Esophagus squamous epithelium (tissue), 5 donors: ENCODE results near the gene SEPTIN3. TPM values are rescaled to one million over a fixed set of nuclear protein-coding genes. Genes with fewer than 3 reads are reported as not detected.

Experiments
- DNase-seq: peaks from one replicate; lab custom pipeline; 2025; lab: John Stamatoyannopoulos, UW
- H3K27ac ChIP-seq, 4 donors: fragments of 200-600 bp; sonication (generic); one replicate each; pipeline ENCODE4 v1.5.1; 2016 to 2019; ENCODE audit warnings: mild to moderate bottlenecking in 1 of 4
- H3K27me3 ChIP-seq, 4 donors: fragments of 200-600 bp; sonication (generic); 1 replicate in 3 of 4; 2 replicates in 1 of 4; pipeline versions ENCODE4 v1.5.1 to v1.6.0; 2017 to 2021; ENCODE audit warnings: antibody characterized with exemption in 1 of 4
- H3K36me3 ChIP-seq, 3 donors: fragments of 200-600 bp; sonication (generic); one replicate each; pipeline ENCODE4 v1.5.1; 2016 to 2019
- H3K4me1 ChIP-seq, 3 donors: fragments of 200-600 bp; sonication (generic); one replicate each; pipeline ENCODE4 v1.5.1; 2017 to 2019
- H3K4me3 ChIP-seq, 4 donors: fragments of 200-600 bp; sonication (generic); 1 replicate in 3 of 4; 2 replicates in 1 of 4; pipeline ENCODE4 v1.5.1; 2016 to 2019; ENCODE audit warnings: mild to moderate bottlenecking in 2 of 4, moderate library complexity in 1 of 4
- H3K9me3 ChIP-seq, 3 donors: fragments of 200-600 bp; sonication (generic); one replicate each; pipeline ENCODE4 v1.5.1; 2016 to 2019
- CTCF ChIP-seq, 6 experiments: fragments of 450-650 bp in 4 of 6; fragments of 200-600 bp in 2 of 6; sonication (generic) in 2 of 6; IDR thresholded peaks; one replicate each; pipeline ENCODE4 v1.5.1; 2016 to 2019; ENCODE audit warnings: antibody characterized with exemption in 6 of 6, mild to moderate bottlenecking in 4 of 6, moderate library complexity in 4 of 6
- POLR2A ChIP-seq, 4 donors: fragments of 450-650 bp; IDR thresholded peaks; one replicate each; pipeline ENCODE4 v1.6.1; 2017; ENCODE audit warnings: antibody characterized with exemption in 4 of 4, mild to moderate bottlenecking in 4 of 4, moderate library complexity in 3 of 4
- WGBS, 2 donors: methylation state at CpG; one replicate each; pipeline ENCODE4 v1.1.5; 2018; 5-methylcytosine and 5-hydroxymethylcytosine counted together
- intact Hi-C: fragments of 100-400 bp; cut with DNase I; formaldehyde crosslinking; loops from one replicate; pipeline ENCODE4 v1.15.0; 2022
- total RNA-seq, 4 donors: library from RNA; depleted of rRNA; stranded (reverse); fragments of >200 nt; gene quantifications; one replicate each; pipeline ENCODE4 v1.1.0, GENCODE V29; 2016
- donor health status: DM: yes; HTN: yes; CAD: no.

Gene SEPTIN3
- total RNA-seq = 1 to 10 TPM in 1 of 4 donors, under 1 TPM in 3; 0.04 to 1.1 (median 0.34) TPM

GRCh38 chr22:41969110-41969646 lies at the start of gene SEPTIN3:
TSS of gene SEPTIN3 (plus strand) at chr22:41969443. CDS start at chr22:41971493, 2,050 bp downstream.
- H3K27ac ChIP-seq = no peak within 1 kb of the TSS
- intact Hi-C loops = no loop called here
- peaks cover 0 to 47% (median 0%) of the 10 kb centered on the region in 4 donors for H3K27me3 ChIP-seq
- no peaks in the 10 kb centered on the region for H3K9me3 ChIP-seq
- 63 to 90% methylated on average over 2 to 5 of the region's 8 CpGs for WGBS, 2 donors
- H3K4me3 ChIP-seq = no peak within 1 kb of the TSS
- peaks cover 0 to 4% (median 0%) of the 10 kb centered on the region in 3 donors for H3K4me1 ChIP-seq
- H3K36me3 ChIP-seq = no peaks in the 10 kb centered on the region
- TF ChIP-seq CTCF (IDR thresholded peaks at IDR 0.05) (no peak), POLR2A (IDR thresholded peaks at IDR 0.05) (no peak)
- no peak for DNase-seq

GRCh38 chr22:41920271-41920976 lies 48.8 kb upstream of the SEPTIN3 start:
- WGBS, 2 donors = 23 to 87% methylated on average over 4 to 13 of the region's 21 CpGs
- Histone ChIP-seq H3K27ac (peak overlapping the region in 1 of 4 donors; percentile 30), H3K27me3 (peaks cover 2 to 56% (median 9%) of the 10 kb centered on the region in 4 donors), H3K4me1 (peaks cover 17 to 34% (median 21%) of the 10 kb centered on the region in 3 donors), H3K4me3 (peak overlapping the region; percentile 24 to 68 (median 51)), H3K9me3 (no peaks in the 10 kb centered on the region), H3K36me3 (no peaks in the 10 kb centered on the region)
- intact Hi-C loops = no loop called here
- TF ChIP-seq POLR2A (IDR thresholded peaks at IDR 0.05) (no peak), CTCF (IDR thresholded peaks at IDR 0.05) (no peak)
- DNase-seq = no peak

GRCh38 chr22:41922328-41922727 lies 46.9 kb upstream of the SEPTIN3 start:
- TF ChIP-seq POLR2A (IDR thresholded peaks at IDR 0.05) (no peak), CTCF (IDR thresholded peaks at IDR 0.05) (no peak)

GRCh38 chr22:41922940-41923594 lies 46.2 kb upstream of the SEPTIN3 start:
- intact Hi-C loops = no loop called here
- Histone ChIP-seq H3K4me3 (no peak overlapping the region), H3K36me3 (no peaks in the 10 kb centered on the region), H3K27me3 (peaks cover 0 to 48% (median 1%) of the 10 kb centered on the region in 4 donors), H3K4me1 (peaks cover 20 to 41% (median 27%) of the 10 kb centered on the region in 3 donors), H3K9me3 (no peaks in the 10 kb centered on the region), H3K27ac (no peak overlapping the region)
- DNase-seq = no peak
- TF ChIP-seq CTCF (IDR thresholded peaks at IDR 0.05) = no peak
- TF ChIP-seq POLR2A (IDR thresholded peaks at IDR 0.05) = no peak
- WGBS, 2 donors = 87 to 92% methylated on average over 4 of the region's 4 CpGs

More at GRCh38 chr22:41922328-41922727, 46.9 kb upstream of the SEPTIN3 start:
- H3K27ac ChIP-seq = no peak overlapping the region
- peaks cover 24 to 47% (median 27%) of the 10 kb centered on the region in 3 donors for H3K4me1 ChIP-seq
- no peaks in the 10 kb centered on the region for H3K36me3 ChIP-seq
- H3K27me3 ChIP-seq = peaks cover 0 to 55% (median 1%) of the 10 kb centered on the region in 4 donors
- intact Hi-C loops = no loop called here
- no peak overlapping the region for H3K4me3 ChIP-seq
- DNase-seq = no peak
- no peaks in the 10 kb centered on the region for H3K9me3 ChIP-seq
- 69 to 83% methylated on average over 2 of the region's 5 CpGs for WGBS, 2 donors
